BLaER1 (cell line): ENCODE measurements around the gene SLC9A1.
"Not testable (repeated sequence)": the region's sequence is repeated elsewhere in the genome, so short reads cannot be mapped to it uniquely, and the experiment has no call there.

Experiments
- H3K27ac ChIP-seq: shearing (Covaris generic); formaldehyde crosslinking; 2 replicates; pipeline ENCODE4 v1.8.1; 2022
- H3K27me3 ChIP-seq: shearing (Covaris generic); formaldehyde crosslinking; 2 replicates; pipeline ENCODE4 v1.8.1; 2022
- H3K36me3 ChIP-seq: shearing (Covaris generic); formaldehyde crosslinking; 2 replicates; pipeline ENCODE4 v1.8.1; 2022
- H3K4me1 ChIP-seq: shearing (Covaris generic); formaldehyde crosslinking; 2 replicates; pipeline ENCODE4 v1.8.1; 2022
- H3K4me2 ChIP-seq: shearing (Covaris generic); formaldehyde crosslinking; 2 replicates; pipeline ENCODE4 v1.8.1; 2022
- H3K4me3 ChIP-seq: shearing (Covaris generic); formaldehyde crosslinking; 2 replicates; pipeline ENCODE4 v1.8.1; 2022
- H3K9ac ChIP-seq: shearing (Covaris generic); formaldehyde crosslinking; 2 replicates; pipeline ENCODE4 v1.8.1; 2022
- H3K9me3 ChIP-seq: shearing (Covaris generic); formaldehyde crosslinking; 2 replicates; pipeline ENCODE4 v1.8.1; 2022
- H4K20me1 ChIP-seq: shearing (Covaris generic); formaldehyde crosslinking; 2 replicates; pipeline ENCODE4 v1.8.1; 2022
- Cebpa-rat ChIP-seq: shearing (Covaris generic); IDR thresholded peaks from 2 replicates; pipeline ENCODE4 v1.8.1; 2022

The SLC9A1 gene

DNA sequence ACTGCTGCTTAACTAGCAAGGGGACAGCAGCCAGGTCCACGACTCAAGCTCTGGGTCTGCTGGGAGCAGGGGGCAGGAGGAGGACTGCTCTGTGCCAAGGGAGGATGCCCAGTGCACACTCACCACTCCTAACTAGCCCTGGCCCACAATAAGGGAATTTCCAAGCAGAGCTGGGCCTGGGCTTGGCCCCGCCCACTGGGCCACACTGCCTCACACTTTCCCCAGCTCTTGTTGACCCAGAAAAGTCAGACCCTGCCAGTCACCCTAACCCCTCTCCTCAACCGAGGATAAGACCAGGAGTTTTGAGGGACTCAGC, 18.7 kb downstream of the SLC9A1 start:
- Histone ChIP-seq H3K4me2 (no peak overlapping the region), H3K4me1 (peaks cover 50% of the 10 kb centered on the region), H3K27me3 (no peaks in the 10 kb centered on the region), H4K20me1 (no peaks in the 10 kb centered on the region), H3K27ac (peak overlapping the region; percentile 88; the same call in 1 of the 2 replicates), H3K9ac (no peak overlapping the region), H3K9me3 (no peaks in the 10 kb centered on the region), H3K4me3 (no peak overlapping the region), H3K36me3 (peaks cover 9% of the 10 kb centered on the region; the same call in 1 of the 2 replicates)
- TF ChIP-seq Cebpa-rat: no peak

DNA sequence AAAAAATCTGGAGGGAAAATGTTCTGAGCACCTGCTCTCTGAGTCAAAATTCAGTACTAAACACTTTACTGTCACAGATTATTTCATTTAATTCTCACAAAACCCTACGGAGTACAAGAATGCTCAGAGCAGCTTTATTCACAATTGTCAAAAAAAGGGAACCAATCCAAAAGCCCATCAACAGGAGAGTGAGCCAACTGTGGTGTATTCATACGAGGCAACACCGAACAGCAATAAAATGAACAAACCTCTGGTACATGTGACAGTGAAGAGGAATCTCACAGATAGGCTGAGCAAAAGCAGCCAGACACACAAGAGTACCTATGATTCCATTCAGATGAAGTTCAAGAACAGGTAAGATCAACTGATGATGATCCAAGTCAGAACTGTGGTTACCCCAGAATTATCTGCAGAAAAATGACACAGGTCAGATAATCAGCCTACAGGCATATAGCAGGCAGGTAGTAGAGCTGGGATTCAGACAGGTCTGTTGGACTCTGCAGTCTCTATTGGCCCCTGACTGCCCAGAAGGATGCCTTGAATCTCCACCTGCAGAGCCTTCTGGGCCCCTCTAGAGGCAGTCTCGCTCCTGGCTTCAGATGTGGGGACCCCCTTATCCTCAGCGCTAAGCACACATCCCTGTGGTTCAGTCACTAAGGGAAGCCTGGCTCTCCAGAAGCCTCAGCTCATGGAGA, 19.2 kb downstream of the SLC9A1 start:
- no peak overlapping the region for H3K27ac ChIP-seq
- H3K27me3 ChIP-seq: no peaks in the 10 kb centered on the region
- H3K36me3 ChIP-seq: peaks cover 9% of the 10 kb centered on the region; the same call in 1 of the 2 replicates
- H3K9ac ChIP-seq: no peak overlapping the region
- no peak overlapping the region for H3K4me2 ChIP-seq
- no peak overlapping the region for H3K4me3 ChIP-seq
- no peak for TF ChIP-seq Cebpa-rat
- peaks cover 49% of the 10 kb centered on the region for H3K4me1 ChIP-seq
- H3K9me3 ChIP-seq: no peaks in the 10 kb centered on the region
- no peaks in the 10 kb centered on the region for H4K20me1 ChIP-seq

DNA sequence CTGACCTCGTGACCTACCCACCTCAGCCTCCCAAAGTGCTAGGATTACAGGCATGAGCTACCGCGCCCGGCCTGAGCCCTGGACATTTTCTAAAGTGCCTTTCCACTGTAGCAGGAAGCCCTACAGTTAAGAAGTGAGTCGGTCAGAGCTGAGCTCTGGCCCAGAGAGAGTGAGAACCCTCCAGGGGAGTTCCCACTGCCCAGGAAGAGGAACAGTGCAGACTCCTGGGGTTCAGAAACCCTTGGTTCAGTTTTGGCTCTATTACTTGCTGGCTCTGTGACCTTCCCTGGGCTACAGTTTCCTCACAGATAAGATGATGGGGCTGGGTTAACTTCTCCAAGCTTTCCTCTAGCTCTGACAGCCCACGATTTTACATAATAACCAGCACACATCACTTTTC, 20.9 kb downstream of the SLC9A1 start:
- no peak for TF ChIP-seq Cebpa-rat
- Histone ChIP-seq H3K27ac (no peak overlapping the region), H3K4me1 (peaks cover 36% of the 10 kb centered on the region), H3K9me3 (no peaks in the 10 kb centered on the region), H4K20me1 (no peaks in the 10 kb centered on the region), H3K4me3 (no peak overlapping the region), H3K9ac (no peak overlapping the region), H3K36me3 (peaks cover 14% of the 10 kb centered on the region; the same call in 1 of the 2 replicates), H3K4me2 (no peak overlapping the region), H3K27me3 (no peaks in the 10 kb centered on the region)

GRCh38 chr1:27133158-27133557, 21.8 kb downstream of the SLC9A1 start:
- peaks cover 27% of the 10 kb centered on the region for H3K4me1 ChIP-seq
- TF ChIP-seq Cebpa-rat: no peak
- no peaks in the 10 kb centered on the region for H3K27me3 ChIP-seq
- H3K4me3 ChIP-seq: no peak overlapping the region
- H3K9me3 ChIP-seq: no peaks in the 10 kb centered on the region
- H4K20me1 ChIP-seq: no peaks in the 10 kb centered on the region
- peaks cover 7% of the 10 kb centered on the region; the same call in 1 of the 2 replicates for H3K36me3 ChIP-seq
- H3K4me2 ChIP-seq: no peak overlapping the region
- H3K9ac ChIP-seq: no peak overlapping the region
- H3K27ac ChIP-seq: no peak overlapping the region

GRCh38 chr1:27132624-27133023, 22.3 kb downstream of the SLC9A1 start:
- H3K27ac ChIP-seq: no peak overlapping the region
- H4K20me1 ChIP-seq: no peaks in the 10 kb centered on the region
- H3K4me3 ChIP-seq: no peak overlapping the region
- H3K36me3 ChIP-seq: peaks cover 7% of the 10 kb centered on the region; the same call in 1 of the 2 replicates
- peaks cover 22% of the 10 kb centered on the region for H3K4me1 ChIP-seq
- no peaks in the 10 kb centered on the region for H3K27me3 ChIP-seq
- H3K9ac ChIP-seq: no peak overlapping the region
- H3K4me2 ChIP-seq: no peak overlapping the region
- TF ChIP-seq Cebpa-rat: no peak
- H3K9me3 ChIP-seq: no peaks in the 10 kb centered on the region

DNA sequence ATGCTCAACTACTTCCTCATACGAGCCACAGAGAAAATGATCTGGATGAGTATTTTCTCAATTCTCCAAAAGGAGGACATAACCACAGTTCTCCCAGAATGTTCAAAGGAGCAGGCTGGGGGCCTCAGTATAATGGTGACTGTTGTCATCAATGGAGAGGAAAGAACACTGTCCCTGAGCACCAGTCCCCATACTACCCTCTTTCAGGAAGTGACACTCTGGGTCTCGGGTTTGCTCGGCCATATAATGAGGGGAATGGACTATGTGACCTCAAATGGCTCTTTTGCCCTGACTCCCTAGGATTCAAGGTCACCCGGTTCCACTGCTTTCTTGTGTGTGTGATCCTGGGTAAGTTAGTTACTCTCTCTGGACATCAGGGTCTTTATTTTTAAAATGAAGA, 22.8 kb downstream of the SLC9A1 start:
- no peak overlapping the region for H3K4me3 ChIP-seq
- H3K36me3 ChIP-seq: peaks cover 8% of the 10 kb centered on the region; the same call in 1 of the 2 replicates
- H4K20me1 ChIP-seq: no peaks in the 10 kb centered on the region
- H3K27me3 ChIP-seq: no peaks in the 10 kb centered on the region
- H3K4me2 ChIP-seq: no peak overlapping the region
- peaks cover 19% of the 10 kb centered on the region for H3K4me1 ChIP-seq
- no peak overlapping the region for H3K27ac ChIP-seq
- H3K9ac ChIP-seq: no peak overlapping the region
- no peak for TF ChIP-seq Cebpa-rat
- no peaks in the 10 kb centered on the region for H3K9me3 ChIP-seq

- H3K27ac ChIP-seq: no peak overlapping the region
- peaks cover 23% of the 10 kb centered on the region for H3K4me1 ChIP-seq
- no peak overlapping the region for H3K4me3 ChIP-seq
- no peaks in the 10 kb centered on the region for H3K27me3 ChIP-seq
- H3K36me3 ChIP-seq: peaks cover 13% of the 10 kb centered on the region; the same call in 1 of the 2 replicates
- no peaks in the 10 kb centered on the region for H4K20me1 ChIP-seq
- no peak for TF ChIP-seq Cebpa-rat
- H3K4me2 ChIP-seq: no peak overlapping the region
- H3K9ac ChIP-seq: no peak overlapping the region
- no peaks in the 10 kb centered on the region for H3K9me3 ChIP-seq
Observed at GRCh38 chr1:27130798-27131197, 24.1 kb downstream of the SLC9A1 start.

- Histone ChIP-seq H3K4me3 (no peak overlapping the region), H3K4me2 (no peak overlapping the region), H3K4me1 (peaks cover 24% of the 10 kb centered on the region), H4K20me1 (no peaks in the 10 kb centered on the region), H3K9ac (no peak overlapping the region), H3K27ac (no peak overlapping the region), H3K36me3 (peaks cover 13% of the 10 kb centered on the region; the same call in 1 of the 2 replicates), H3K27me3 (no peaks in the 10 kb centered on the region), H3K9me3 (no peaks in the 10 kb centered on the region)
- no peak for TF ChIP-seq Cebpa-rat
Observed at GRCh38 chr1:27129225-27129624, 25.7 kb downstream of the SLC9A1 start.

DNA sequence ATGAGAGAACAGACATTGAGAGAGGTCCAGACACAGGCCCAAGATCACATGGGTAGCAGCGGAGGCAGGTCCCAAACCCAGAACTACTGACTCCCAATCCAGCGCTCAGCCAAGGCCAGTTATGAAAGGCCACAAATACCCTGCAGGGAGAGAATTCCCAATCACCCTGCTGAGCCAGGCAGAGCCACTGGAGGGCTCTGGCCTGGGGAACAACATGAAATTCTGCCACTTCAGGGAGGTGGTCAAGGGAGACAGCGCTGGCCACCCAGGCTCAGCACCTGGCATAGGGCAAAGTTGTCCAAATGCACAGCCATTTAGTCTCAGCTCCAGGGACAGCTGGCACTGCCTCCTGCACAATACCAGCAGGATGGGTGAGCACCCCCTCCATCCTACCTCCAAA, 27.5 kb downstream of the SLC9A1 start:
- H3K27ac ChIP-seq: no peak overlapping the region
- no peaks in the 10 kb centered on the region for H3K27me3 ChIP-seq
- peaks cover 13% of the 10 kb centered on the region; the same call in 1 of the 2 replicates for H3K36me3 ChIP-seq
- no peak overlapping the region for H3K4me3 ChIP-seq
- no peak for TF ChIP-seq Cebpa-rat
- H3K4me2 ChIP-seq: no peak overlapping the region
- no peaks in the 10 kb centered on the region for H4K20me1 ChIP-seq
- peaks cover 19% of the 10 kb centered on the region for H3K4me1 ChIP-seq
- H3K9ac ChIP-seq: 0 out of 2 replicates have a peak overlapping the region, but pooled peaks have one; percentile 34
- no peaks in the 10 kb centered on the region for H3K9me3 ChIP-seq

- TF ChIP-seq Cebpa-rat: no peak
- Histone ChIP-seq H4K20me1 (no peaks in the 10 kb centered on the region), H3K4me2 (peak overlapping the region; percentile 30), H3K9me3 (no peaks in the 10 kb centered on the region), H3K4me3 (no peak overlapping the region), H3K36me3 (peaks cover 13% of the 10 kb centered on the region; the same call in 1 of the 2 replicates), H3K9ac (peak overlapping the region; percentile 34; the same call in 1 of the 2 replicates), H3K27ac (0 out of 2 replicates have a peak overlapping the region, but pooled peaks have one; percentile 2), H3K27me3 (no peaks in the 10 kb centered on the region), H3K4me1 (peaks cover 25% of the 10 kb centered on the region)
Observed at GRCh38 chr1:27126391-27126790, 28.5 kb downstream of the SLC9A1 start.

DNA sequence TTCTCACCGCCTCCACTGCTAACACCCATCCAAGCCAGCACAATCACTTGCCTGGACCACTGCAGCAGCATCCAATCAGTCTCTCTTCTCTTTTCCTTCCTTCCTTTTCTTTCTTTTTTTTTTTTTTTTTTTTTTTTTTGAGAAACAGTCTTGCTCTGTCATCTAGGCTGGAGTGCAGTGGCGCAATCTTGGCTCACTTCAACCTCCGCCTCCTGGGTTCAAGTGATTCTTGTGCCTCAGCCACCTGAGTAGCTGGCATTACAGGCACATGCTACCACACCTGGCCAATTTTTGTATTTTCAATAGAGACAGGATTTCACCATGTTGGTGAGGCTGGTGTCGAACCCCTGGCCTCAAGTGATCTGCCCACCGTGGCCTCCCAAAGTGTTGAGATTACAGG, 29.8 kb downstream of the SLC9A1 start:
- not testable (repeated sequence) for H3K4me2 ChIP-seq, H4K20me1 ChIP-seq, H3K9ac ChIP-seq, H3K27me3 ChIP-seq, H3K27ac ChIP-seq, H3K9me3 ChIP-seq, H3K4me3 ChIP-seq
- Histone ChIP-seq H3K36me3 (peaks cover 13% of the 10 kb centered on the region; the same call in 1 of the 2 replicates), H3K4me1 (peaks cover 26% of the 10 kb centered on the region)
